ENCODE data around the gene SLC25A39. TPM values are rescaled to one million over a fixed set of nuclear protein-coding genes. Genes with fewer than 3 reads are reported as not detected.

Gene SLC25A39
- total RNA-seq, 2 donors from 2014 or later, result 72.6 to 154 TPM

DNA sequence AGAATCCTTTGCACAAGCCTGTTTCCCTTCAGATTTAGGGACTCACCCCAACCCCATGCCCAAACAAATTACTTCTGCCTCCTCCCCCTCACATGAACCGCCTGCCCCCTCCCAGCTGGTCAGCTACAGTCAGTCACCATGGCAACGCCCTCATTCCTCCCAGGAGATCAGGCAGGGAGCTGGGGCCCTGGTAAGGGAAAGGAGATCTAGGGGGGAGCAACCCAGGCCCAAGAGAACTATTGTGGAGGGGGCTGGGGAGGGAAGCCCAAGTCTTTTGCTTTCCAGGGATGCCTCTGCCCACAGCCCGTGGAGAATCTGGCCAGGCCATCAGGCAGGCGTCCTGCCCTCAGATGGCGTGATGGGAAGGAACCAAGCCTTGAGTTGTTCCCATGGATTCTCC is 36.2 kb upstream of the SLC25A39 start:
- WGBS, 2 donors, result 49 to 50% methylated on average over 2 to 5 of the region's 5 CpGs
- Histone ChIP-seq H3K4me1 (peaks cover 18% of the 10 kb centered on the region), H3K4me3 (no peak overlapping the region), H3K27me3 (no peaks in the 10 kb centered on the region), H3K36me3 (replicated peaks in 1 of 2; ENCODE audit: insufficient read depth in 1 of 2, low read depth in 2 of 2) (no peaks in the 10 kb centered on the region), H3K27ac (no peak overlapping the region), H3K9me3 (no peaks in the 10 kb centered on the region)
- no peak for TF ChIP-seq POLR2A (IDR thresholded peaks at IDR 0.05)
- TF ChIP-seq, protein P1, sequence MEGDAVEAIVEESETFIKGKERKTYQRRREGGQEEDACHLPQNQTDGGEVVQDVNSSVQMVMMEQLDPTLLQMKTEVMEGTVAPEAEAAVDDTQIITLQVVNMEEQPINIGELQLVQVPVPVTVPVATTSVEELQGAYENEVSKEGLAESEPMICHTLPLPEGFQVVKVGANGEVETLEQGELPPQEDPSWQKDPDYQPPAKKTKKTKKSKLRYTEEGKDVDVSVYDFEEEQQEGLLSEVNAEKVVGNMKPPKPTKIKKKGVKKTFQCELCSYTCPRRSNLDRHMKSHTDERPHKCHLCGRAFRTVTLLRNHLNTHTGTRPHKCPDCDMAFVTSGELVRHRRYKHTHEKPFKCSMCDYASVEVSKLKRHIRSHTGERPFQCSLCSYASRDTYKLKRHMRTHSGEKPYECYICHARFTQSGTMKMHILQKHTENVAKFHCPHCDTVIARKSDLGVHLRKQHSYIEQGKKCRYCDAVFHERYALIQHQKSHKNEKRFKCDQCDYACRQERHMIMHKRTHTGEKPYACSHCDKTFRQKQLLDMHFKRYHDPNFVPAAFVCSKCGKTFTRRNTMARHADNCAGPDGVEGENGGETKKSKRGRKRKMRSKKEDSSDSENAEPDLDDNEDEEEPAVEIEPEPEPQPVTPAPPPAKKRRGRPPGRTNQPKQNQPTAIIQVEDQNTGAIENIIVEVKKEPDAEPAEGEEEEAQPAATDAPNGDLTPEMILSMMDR (IDR thresholded peaks at IDR 0.05), result no peak
- DNase-seq (peak in 1 of 4 donors; percentile 39), ATAC-seq (no peak)
- intact Hi-C loops (cut with DNase I), result no loop called here

DNA sequence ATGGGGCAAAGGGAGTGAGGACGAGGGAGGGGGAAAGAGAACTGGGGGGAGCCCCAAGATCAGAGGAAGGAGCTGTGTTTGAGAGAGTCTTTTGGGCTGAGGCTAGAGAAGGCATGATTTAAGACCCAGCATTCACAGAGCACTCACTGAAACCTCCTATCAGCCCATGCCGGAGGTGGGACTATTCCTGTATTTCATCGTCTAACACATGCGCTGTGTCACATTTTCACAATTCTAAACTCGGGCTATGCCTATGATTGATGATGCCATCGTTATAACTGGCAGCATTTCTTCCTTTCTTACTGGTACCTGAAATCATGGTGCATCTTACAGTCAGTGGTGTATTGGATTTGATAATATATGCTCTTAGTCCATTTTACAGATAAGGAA is 35.5 kb upstream of the SLC25A39 start:
- intact Hi-C loops (cut with DNase I), result no loop called here
- TF ChIP-seq, protein P1 (IDR thresholded peaks at IDR 0.05), result no peak
- no peak for TF ChIP-seq POLR2A (IDR thresholded peaks at IDR 0.05)
- DNase-seq (no peak), ATAC-seq (no peak)
- Histone ChIP-seq H3K27ac (no peak overlapping the region), H3K4me1 (peaks cover 18% of the 10 kb centered on the region), H3K36me3 (replicated peaks in 1 of 2; ENCODE audit: insufficient read depth in 1 of 2, low read depth in 2 of 2) (no peaks in the 10 kb centered on the region), H3K9me3 (no peaks in the 10 kb centered on the region), H3K4me3 (no peak overlapping the region), H3K27me3 (no peaks in the 10 kb centered on the region)
- 43 to 52% methylated on average over 6 of the region's 6 CpGs for WGBS, 2 donors

DNA sequence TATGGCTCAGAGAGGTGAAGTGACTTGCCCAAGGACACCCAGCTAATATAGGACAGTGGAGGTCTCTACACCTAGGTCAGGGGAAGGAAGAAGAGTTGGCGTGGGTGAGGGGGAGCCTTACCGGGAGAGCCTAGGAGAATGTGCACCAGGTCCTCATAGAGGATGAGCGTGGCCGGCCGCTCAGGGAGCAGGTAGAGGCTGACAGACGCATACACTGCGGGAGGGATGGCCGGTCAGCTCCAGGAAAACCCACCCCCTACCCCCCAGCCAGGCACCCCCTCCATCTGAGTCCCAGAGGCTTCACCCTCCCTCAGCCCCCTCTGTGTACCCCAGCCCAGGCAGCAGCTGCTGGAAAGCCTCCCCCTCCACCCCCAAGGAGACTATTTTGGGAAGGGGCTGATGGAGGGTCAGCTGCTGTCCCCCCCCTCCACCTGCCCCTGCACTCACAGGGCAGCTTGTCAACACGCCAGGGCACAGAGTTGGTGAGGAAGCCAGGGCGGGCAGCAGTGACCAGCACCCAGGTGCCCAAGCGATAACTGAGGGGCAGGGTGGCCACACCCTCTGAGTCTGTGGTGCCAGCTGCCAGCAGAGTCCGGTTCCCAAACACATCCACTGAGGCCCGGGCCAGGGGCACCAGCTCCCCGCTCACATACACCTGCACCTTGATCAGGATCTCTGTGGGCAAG is 35.0 kb upstream of the SLC25A39 start:
- H3K36me3 ChIP-seq (replicated peaks in 1 of 2; ENCODE audit: insufficient read depth in 1 of 2, low read depth in 2 of 2), result no peaks in the 10 kb centered on the region
- H3K4me1 ChIP-seq, result peaks cover 18% of the 10 kb centered on the region
- no peaks in the 10 kb centered on the region for H3K9me3 ChIP-seq
- H3K27ac ChIP-seq, result no peak overlapping the region
- H3K4me3 ChIP-seq, result no peak overlapping the region
- intact Hi-C loops (cut with DNase I), result no loop called here
- WGBS, 2 donors, result 67 to 70% methylated on average over 12 to 14 of the region's 14 CpGs
- TF ChIP-seq POLR2A (IDR thresholded peaks at IDR 0.05), result no peak
- TF ChIP-seq, protein P1 (IDR thresholded peaks at IDR 0.05), result no peak
- DNase-seq (no peak), ATAC-seq (no peak)
- no peaks in the 10 kb centered on the region for H3K27me3 ChIP-seq

DNA sequence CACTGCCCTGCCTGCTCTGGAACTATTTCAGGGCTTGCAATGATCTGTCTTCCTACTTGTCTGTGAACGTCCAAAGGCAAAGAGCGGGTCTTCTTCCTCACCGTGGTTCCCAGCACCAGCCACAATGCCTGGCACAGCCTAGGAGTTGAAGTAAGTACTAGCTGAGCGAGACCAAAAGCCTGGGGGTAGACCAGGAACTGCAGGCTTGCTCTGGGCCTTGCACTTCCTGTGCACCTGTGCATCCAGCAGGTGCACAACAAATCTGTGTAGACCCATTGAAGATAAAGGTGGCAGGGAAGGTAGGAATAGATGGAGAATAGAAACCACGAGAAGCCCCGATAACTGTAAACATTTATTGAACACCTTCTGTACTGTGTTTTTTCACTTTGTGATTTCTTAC is 34.4 kb upstream of the SLC25A39 start:
- H3K4me3 ChIP-seq, result no peak overlapping the region
- TF ChIP-seq POLR2A (IDR thresholded peaks at IDR 0.05), result no peak
- TF ChIP-seq, protein P1 (IDR thresholded peaks at IDR 0.05), result no peak
- no peaks in the 10 kb centered on the region for H3K36me3 ChIP-seq (replicated peaks in 1 of 2; ENCODE audit: insufficient read depth in 1 of 2, low read depth in 2 of 2)
- DNase-seq (no peak), ATAC-seq (no peak)
- intact Hi-C loops (cut with DNase I), result no loop called here
- WGBS, 2 donors, result 61 to 70% methylated on average over 5 to 6 of the region's 6 CpGs
- peaks cover 17% of the 10 kb centered on the region for H3K4me1 ChIP-seq
- no peaks in the 10 kb centered on the region for H3K9me3 ChIP-seq
- H3K27ac ChIP-seq, result no peak overlapping the region
- H3K27me3 ChIP-seq, result no peaks in the 10 kb centered on the region

DNA sequence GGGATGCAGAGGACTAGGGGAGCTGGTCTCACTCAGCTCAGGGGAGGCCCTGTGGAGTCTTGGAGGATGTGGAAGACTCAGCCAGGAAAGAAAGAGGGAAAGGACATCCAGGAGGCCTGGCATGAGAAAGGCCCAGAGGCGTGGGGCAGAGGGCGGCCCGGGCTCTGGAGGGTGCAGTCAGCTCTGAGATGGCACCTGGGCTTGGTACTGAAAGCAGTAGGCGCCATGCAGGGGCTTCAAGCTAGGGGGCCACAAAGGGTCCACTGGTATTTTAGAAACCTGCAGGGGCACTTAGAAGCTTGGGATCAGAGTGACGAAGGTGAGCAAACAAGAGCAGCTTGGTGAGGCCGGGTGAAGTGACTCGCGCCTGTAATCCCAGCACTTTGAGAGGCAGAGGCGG is 33.4 kb upstream of the SLC25A39 start:
- Histone ChIP-seq H3K4me1 (peaks cover 15% of the 10 kb centered on the region), H3K4me3 (no peak overlapping the region), H3K27ac (no peak overlapping the region), H3K9me3 (no peaks in the 10 kb centered on the region), H3K27me3 (no peaks in the 10 kb centered on the region), H3K36me3 (replicated peaks in 1 of 2; ENCODE audit: insufficient read depth in 1 of 2, low read depth in 2 of 2) (no peaks in the 10 kb centered on the region)
- ATAC-seq, result no peak
- 64 to 68% methylated on average over 9 of the region's 9 CpGs for WGBS, 2 donors
- intact Hi-C loops (cut with DNase I), result no loop called here
- DNase-seq, result no peak
- TF ChIP-seq, protein P1 (IDR thresholded peaks at IDR 0.05), result no peak
- no peak for TF ChIP-seq POLR2A (IDR thresholded peaks at IDR 0.05)

All from body of pancreas (tissue), 4 donors.